Astrocyte of the spinal cord (primary cell): ENCODE data around the gene EDARADD.

Experiments used
- DNase-seq: peaks from one replicate; pipeline ENCODE4 v3.0.0; 2011; ENCODE audit warnings: low read depth, low spot score
- H3K4me3 ChIP-seq: 2 replicates; pipeline ENCODE4 v1.5.1; 2011; ENCODE audit warnings: low read depth, mild to moderate bottlenecking, low read length, moderate library complexity
- CTCF ChIP-seq: IDR thresholded peaks from 2 replicates; pipeline ENCODE4 v1.5.1; 2012; ENCODE audit warnings: low read depth, mild to moderate bottlenecking, low read length, inconsistent platforms
- in situ Hi-C: cut with HindIII; loops from 2 replicates; pipeline ENCODE4 v1.10.0; 2017; ENCODE audit warnings: low sequenced_read_pairs

EDARADD gene

GRCh38 chr1:236518322-236518721 lies 124.2 kb downstream of the EDARADD start:
- DNase-seq = no peak
- in situ Hi-C loops = no loop called here

GRCh38 chr1:236520445-236521005 lies 126.4 kb downstream of the EDARADD start:
- in situ Hi-C loops = no loop called here
- no peak for TF ChIP-seq CTCF
- no peak overlapping the region for H3K4me3 ChIP-seq
- DNase-seq = no peak

More at GRCh38 chr1:236518322-236518721, 124.2 kb downstream of the EDARADD start:
- H3K4me3 ChIP-seq = no peak overlapping the region
- TF ChIP-seq CTCF = no peak

GRCh38 chr1:236522937-236523703 lies 129.0 kb downstream of the EDARADD start:
- TF ChIP-seq CTCF = no peak
- DNase-seq = no peak
- H3K4me3 ChIP-seq = peak overlapping the region; percentile 96
- in situ Hi-C loops = no loop called here

GRCh38 chr1:236523704-236524141 lies 129.6 kb downstream of the EDARADD start, which contains the start of gene LGALS8:
LGALS8 (plus strand) TSS chr1:236523982; CDS start chr1:236526071, 2,089 bp downstream.
- peak; percentile 78 for DNase-seq
- TF ChIP-seq CTCF = no peak
- H3K4me3 ChIP-seq = peak within 1 kb of the TSS; percentile 96
- in situ Hi-C loops = no loop called here

GRCh38 chr1:236524142-236524894 lies 130.2 kb downstream of the EDARADD start:
- TF ChIP-seq CTCF = no peak
- peak; percentile 79 for DNase-seq
- H3K4me3 ChIP-seq = peak overlapping the region; percentile 96
- in situ Hi-C loops = no loop called here

- no peak for TF ChIP-seq CTCF
- no peak for DNase-seq
- H3K4me3 ChIP-seq = peak overlapping the region; percentile 96
- in situ Hi-C loops = no loop called here
Measured at GRCh38 chr1:236524895-236525184, 130.8 kb downstream of the EDARADD start.
